NK-92 (cell line): Measurements from ENCODE around the gene TTLL7.
"Not testable (repeated sequence)": the region's sequence is repeated elsewhere in the genome, so short reads cannot be mapped to it uniquely, and the experiment has no call there.

Experiments used
- DNase-seq: peaks from one replicate; lab custom pipeline; 2025; ENCODE audit not compliant: unreplicated experiment; lab: John Stamatoyannopoulos, UW

TTLL7 gene

DNA sequence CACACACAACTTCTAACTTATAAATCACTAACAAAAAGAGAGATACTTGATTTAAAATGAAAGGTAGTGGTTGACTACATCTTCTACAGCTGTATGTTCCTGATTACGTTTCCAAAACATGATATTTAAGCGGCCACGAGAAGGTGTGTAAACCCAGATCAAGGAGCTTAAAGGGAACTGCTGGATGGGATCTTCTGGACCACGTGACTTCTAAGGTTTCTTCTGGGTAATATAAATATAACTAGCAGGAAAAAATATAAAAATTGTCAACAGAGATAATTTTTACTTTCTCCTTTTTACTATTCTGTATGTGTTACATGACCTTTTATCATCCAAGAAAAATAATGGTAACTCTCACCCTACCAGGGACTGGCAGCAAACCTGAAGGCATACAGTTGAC lies 66.2 kb downstream of the TTLL7 start:
- DNase-seq, result no peak

DNA sequence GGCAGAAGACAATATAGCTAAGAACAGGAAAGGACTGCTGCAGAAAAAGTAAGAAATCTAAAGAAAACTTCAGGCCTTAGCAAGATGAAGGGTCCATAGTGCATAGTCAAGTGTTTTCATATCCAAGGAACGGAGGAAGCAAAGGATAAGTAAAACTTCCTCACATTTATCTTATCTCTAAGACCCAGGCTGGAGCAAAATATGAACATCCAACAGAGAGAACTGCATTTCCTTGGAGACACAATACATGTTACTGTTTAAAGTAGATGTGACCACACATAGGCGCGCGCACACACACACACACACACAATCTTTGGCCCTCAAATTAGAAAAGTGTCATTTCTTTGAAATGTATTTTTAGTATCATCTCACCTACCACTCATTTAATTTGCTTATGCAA lies 66.7 kb downstream of the TTLL7 start:
- no peak for DNase-seq

DNA sequence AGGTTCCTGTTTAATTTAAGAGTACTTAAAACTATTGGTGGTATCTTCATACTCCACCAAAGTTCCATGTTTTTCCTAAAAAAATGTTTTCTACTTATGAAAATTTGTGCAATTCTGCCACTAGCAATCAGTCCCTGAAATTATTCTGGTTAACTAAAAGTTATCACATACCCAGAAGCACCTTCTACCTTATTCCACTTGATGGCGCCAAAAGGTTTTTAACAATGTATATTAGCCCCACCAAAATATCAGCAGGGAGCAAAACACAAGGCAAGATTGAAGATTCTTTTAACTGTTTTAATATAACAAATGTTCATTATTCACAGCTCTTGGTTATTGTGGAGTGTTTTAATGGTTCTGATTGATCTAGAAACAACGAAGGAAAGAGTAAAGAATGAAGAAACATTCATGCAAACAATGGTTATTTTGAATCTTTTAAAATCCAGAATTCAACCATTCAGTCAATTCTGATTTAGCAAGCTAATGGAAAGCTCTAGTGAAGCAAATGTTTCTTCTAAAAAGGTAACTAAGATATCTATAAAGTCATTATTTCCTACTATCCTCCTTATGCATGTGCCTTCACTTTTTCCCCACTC lies 67.2 kb downstream of the TTLL7 start:
- no peak for DNase-seq

DNA sequence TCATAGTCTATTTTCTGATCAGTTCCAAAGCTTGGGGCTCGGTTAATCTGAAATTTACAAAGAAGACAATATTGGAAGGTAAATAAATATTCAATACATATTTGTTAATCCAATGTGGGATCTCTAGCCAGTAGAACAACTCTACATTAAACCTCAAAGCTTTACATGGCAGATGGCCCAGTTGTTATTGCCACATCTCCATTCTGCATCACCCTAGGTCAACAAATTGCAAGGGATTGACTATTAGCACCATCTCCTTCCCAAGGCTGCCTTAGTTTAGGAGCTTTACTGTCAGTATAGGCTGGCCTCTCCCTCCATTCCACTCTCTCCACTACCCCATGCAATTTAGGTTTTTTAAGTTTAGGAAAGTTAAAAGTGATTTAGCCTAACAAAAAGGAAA lies 69.7 kb downstream of the TTLL7 start:
- DNase-seq, result no peak

DNA sequence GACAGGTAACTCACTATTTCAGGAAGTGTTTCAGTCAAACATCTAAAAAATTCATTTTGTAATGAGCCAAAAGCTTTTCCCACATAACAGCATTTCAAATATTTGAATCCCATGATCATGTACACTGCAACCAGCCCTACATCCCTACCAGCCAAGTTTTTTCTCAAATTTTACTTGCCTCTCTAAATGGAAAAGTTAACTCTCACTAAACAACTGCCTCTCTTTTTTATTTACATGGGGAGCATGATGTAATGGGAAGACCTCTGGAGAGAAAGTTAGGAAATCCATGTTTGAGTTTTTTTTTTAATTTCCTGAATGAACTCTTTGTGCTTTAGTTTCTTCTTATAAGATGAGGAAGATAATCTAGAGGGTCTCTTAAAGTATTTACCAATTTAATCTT lies 70.5 kb downstream of the TTLL7 start:
- no peak for DNase-seq

- no peak for DNase-seq
Measured at GRCh38 chr1:83927701-83928100, 71.2 kb downstream of the TTLL7 start.

DNA sequence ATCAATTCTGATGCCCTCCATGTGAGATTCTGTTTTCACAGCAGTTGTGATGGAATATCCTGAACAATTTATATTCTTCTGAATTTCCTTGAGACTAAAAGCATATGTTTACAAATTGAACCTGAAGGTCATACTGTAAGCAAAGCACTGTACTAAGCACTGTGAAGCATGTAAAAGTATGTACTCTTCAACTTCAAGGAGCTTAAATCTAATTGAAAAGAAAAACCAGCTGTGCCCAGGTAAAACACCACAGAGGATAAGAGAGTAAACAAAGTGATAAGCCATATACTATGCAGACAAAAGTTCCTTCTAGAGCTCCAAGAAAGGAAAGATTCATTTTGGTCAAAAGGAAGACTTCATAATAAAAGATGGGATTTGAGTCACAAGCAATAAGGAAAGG lies 71.9 kb downstream of the TTLL7 start:
- DNase-seq, result no peak

- DNase-seq, result no peak
Measured at GRCh38 chr1:83923553-83923952, 75.4 kb downstream of the TTLL7 start.

GRCh38 chr1:83922431-83922830 lies 76.5 kb downstream of the TTLL7 start:
- DNase-seq, result no peak

GRCh38 chr1:83920320-83920719 lies 78.6 kb downstream of the TTLL7 start:
- DNase-seq, result no peak

DNA sequence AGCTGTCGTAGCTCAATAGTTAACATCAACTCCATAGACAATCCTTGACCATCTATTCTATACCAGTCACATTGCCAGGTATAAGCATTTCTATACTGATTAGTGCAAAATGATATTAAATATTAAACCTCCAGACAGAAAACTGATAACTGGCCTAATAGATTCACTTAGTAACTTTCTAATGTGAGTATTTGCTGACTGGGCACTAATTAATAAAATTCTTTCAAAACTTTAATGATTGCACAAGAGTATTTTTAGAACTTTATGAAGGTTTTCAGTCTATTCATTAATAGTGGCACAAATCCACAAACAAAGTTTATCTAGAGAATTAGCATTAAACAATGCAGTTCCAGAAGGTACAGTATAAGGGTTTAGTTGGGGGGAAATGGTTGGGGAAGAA lies 79.1 kb downstream of the TTLL7 start:
- DNase-seq, result no peak

DNA sequence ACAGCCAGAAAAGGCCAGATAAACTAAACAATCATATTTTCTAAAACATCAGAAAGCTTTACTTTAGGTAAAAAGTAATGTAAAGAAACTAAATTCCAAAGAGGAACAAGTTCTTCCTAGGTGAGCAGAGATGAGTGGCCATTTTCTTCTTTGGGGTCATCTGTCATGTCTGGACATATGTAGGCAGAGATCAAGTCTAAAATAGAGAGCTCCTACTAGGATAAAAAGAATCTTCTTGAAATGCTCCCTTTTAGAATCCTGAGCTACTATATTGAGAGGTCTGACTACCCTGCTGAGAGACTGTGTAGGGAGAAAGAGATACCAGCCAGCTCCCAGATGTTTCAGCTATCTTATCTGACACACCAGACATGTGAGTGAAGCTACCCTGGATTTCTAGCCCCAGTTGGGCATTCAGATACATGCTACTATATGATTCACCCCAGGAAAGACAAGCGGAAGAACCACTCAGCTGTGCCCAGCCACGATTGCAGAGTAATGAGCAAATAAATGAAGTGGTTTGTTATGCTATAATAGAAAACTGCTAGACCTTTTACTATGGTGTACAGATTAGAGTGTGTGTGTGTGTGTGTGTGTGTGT lies 80.1 kb downstream of the TTLL7 start:
- DNase-seq, result no peak

DNA sequence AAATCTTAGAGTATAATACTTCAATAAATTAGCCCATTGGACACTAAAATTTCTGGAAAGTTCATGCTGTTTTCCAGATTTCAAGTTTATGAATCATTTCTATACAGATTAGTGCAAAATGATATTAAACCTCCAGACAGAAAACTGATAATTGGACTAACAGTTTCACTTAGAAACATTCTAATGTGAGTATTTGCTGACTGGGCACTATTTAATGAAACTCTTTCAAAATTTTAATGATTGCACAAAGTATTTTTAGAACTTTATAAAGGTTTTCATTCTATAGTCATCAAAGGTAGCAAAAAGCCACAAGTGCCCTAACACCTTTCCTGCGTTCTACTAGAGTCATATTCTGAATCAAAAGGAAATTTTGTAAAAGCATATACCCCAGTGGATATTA lies 81.0 kb downstream of the TTLL7 start:
- DNase-seq, result no peak

- DNase-seq, result not testable (repeated sequence)
Measured at GRCh38 chr1:83916094-83916493, 82.8 kb downstream of the TTLL7 start.

GRCh38 chr1:83912876-83913275 lies 86.1 kb downstream of the TTLL7 start:
- DNase-seq, result no peak

DNA sequence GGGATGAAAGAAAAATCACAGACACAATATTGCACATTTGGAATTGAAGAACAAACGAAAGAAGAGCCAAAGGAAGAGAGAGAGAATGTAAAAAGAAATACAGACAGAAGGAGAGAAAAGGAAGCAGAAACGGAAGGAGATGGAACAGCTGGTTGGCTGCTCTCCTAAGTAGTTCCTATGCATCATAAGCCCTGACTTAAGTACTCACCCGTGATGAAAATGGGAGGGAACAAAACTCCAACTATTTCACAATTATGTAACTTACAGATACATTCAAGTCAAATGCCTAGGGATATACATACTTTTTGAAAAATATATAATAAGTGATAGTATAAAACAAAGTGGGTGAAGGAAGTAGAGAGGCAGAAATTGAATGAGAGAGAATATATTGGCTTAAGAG lies 88.5 kb downstream of the TTLL7 start:
- no peak for DNase-seq

DNA sequence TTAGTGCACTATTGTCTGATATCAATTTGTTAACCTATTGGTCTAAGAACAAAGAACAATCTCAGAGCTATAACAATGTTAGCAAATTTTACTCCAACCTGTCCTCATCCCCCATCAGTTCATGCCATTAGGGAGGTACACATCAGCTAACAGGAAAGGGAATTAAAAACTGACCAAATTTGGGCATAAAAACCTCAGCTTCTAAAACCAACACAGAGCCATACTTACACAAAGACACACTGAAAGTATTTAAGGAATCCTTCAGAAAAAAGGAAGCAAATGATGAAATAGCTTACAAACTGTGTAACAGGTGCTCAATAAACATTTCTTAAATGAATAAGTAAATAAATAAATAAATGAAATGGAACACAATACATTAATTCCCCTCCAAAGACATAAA lies 89.2 kb downstream of the TTLL7 start:
- DNase-seq, result no peak

DNA sequence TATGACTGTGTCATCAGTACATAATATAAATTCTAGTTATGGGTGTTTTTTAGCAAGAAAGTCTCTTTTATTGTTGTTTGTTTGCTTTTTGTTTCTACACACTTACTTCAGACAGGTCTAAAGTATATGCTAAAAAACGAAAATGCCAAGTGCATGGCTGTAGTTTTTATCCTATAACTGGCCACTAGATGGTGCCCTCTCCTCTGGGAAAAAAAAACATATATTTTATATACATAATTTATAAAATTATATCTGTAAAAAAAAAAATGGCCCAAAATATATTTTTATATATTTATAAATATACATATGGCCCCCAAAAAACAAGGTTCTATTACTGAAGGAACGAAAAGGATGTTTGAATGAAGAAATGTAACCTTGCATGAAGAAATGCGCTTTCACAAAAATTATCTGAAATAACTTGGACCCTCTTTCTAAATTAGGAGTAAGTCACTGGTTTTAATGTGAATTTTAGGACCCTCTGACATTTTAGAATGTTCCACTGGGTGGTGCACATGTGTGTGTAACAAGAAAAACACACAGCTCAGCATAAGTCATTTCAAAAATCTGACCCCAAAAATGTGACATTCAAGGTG lies 93.5 kb downstream of the TTLL7 start:
- no peak for DNase-seq

DNA sequence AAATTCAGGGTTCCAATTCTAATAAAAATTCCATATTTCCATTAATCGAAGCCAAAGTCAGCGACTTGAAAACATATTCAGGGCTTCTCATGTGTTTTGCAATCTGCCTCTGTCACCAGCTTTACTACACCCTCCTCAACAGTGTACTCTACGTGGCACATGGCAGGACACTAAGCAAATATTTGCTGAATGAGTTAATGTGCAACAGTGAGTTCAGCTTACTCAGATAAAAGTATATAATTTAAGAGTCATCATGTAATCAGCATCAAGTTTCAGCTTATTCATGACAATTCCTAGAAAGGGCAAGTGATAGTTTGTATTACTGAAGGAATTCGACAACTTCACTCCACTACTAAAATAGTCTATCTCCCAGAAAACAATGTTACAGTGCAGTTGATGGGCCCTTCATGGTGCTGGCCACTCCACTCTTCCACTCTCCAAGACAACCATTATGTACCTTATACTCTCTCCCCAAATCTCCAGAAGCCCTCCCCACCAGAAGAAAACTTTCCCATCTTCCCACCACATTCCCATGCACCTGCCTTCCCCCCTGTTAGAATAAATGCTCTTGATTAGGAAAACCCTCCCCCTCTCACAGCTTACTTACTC lies 97.3 kb downstream of the TTLL7 start:
- DNase-seq, result no peak

- DNase-seq, result no peak
Measured at GRCh38 chr1:83900524-83900923, 98.4 kb downstream of the TTLL7 start.

GRCh38 chr1:83897516-83897915 lies 101.4 kb downstream of the TTLL7 start:
- DNase-seq, result no peak

- DNase-seq, result no peak
Measured at GRCh38 chr1:83896299-83896698, 102.6 kb downstream of the TTLL7 start.

- no peak for DNase-seq
Measured at GRCh38 chr1:83889707-83890106, 109.2 kb downstream of the TTLL7 start.
